RPMI7951 (cell line): ENCODE results near the gene CCDC102B. TPM values are rescaled to one million over a fixed set of nuclear protein-coding genes. Genes with fewer than 3 reads are reported as not detected.
A peak's percentile ranks its signal among the peaks of the same experiment; 100 is the strongest.
"Not testable (repeated sequence)": the region's sequence is repeated elsewhere in the genome, so short reads cannot be mapped to it uniquely, and the experiment has no call there.

Experiments
- DNase-seq: peaks from one replicate; pipeline ENCODE4 v3.0.0-alpha.2; 2012; ENCODE audit warnings: low read depth
- total RNA-seq: library from RNA; depleted of rRNA; stranded (reverse); fragments of >200 nt; shearing (Covaris generic); gene quantifications from 2 replicates; pipeline ENCODE4 v1.2.3, GENCODE V29; 2014

CCDC102B gene
- total RNA-seq, 1 experiment from 2014 or later = 10.1 TPM

DNA sequence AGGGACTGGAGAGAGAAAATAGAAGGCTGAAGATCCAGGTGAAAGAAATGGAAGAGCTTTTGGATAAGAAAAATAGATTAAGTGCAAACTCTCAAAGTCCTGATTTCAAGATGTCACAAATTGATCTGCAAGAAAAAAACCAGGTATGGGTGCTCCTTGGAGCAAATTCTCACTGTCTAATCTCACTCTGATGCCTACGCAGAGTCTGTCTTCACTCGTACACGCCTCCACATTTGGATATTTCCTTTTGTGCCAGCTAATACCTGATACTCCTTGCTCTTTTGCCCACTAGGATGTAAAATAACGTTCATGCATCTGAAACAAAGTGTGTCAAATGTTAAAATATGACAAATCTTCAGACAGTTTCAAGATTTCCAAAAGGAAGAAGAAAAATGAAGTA, 99.4 kb downstream of the CCDC102B start:
- no peak for DNase-seq

DNA sequence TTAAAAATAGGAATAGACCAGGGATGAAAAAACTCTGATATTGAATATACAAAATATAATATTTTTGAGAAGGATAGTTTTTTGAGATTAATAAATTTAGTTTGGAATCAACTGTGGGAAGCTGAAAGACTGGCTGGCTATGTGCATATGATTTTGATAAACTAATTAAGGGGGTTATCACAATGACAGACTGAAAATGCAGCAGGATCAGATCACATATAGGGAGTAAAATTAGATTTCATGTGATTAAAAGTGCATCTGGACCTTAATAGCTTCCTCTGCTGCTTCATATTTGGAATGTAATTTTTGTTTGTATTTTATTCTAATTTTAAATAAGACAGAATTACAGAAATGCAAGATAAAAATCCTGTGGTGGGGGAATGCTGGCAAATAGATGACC, 111.7 kb downstream of the CCDC102B start:
- DNase-seq = no peak

DNA sequence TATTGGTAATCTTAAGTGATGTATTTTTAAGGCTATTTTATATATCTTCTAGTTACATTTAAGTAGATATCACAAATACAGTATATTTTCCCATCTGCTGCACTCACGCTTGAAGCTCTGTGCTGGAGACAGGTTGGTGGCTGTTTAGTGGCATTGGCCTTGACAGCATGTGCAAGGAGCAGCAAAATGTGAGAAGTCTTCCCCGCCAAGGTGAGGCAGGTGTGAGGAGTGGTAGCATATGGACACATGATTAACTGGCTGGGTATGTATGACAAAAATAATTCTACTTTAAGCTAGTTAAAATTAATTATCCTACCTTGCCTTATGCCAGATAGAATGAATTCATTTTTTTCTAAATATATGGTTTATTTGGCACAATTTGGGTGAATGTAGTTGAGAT, 117.2 kb downstream of the CCDC102B start:
- no peak for DNase-seq

DNA sequence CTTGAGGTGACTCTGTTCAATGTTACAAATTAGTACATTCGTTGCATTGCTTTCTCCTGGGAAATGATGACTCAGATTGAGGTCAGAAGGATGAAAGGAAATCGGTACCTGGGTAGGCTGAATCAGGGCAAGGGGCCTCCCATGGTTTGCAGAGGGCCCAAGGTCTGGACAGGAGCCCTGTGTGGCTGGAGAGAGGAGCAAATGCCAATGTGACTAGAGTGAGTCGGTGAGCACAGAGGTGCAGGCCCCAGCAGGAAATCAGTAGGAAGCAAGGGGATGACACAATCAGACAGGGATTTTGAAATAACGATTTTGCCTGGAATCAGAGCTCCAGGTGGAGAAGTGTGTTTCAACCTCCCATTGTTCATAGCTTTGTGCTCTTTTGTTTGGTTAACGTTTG, 118.9 kb downstream of the CCDC102B start:
- peak; percentile 19 for DNase-seq

DNA sequence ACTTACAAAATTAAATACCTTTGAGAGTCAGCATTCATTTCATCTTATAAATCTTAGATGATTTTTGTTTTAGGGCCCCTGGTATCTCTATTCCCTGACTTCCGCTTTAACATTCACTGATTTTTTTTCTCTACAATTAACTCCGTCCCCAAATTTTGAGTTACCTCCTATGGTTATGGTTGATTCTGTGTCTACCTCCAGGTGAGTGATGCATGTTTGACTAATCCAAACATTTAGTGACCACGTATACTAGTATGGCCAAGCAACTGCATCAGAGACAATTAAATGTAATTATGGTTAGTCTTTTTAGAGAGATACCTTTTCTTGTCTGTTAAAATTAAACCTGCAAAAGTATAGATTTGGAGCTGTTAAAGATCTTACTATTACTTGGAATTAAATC, 120.3 kb downstream of the CCDC102B start:
- DNase-seq = no peak

DNA sequence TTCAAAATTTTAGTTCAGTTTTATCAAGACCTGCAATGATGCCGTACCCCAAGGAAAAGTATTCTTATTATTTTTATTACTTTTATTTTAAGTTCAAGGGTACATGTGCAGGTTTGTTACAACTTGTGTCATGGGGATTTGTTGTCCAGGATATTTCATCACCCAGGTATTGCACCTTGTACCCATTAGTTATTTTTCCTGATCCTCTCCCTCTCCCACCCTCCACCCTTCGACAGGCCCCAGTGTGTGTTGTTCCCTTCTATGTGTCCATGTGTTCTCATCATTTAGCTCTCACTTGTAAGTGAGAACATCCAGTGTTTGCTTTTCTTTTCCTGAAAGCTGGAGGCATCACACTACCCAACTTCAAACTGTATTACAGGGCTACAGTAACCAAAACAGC, 122.0 kb downstream of the CCDC102B start:
- no peak for DNase-seq

DNA sequence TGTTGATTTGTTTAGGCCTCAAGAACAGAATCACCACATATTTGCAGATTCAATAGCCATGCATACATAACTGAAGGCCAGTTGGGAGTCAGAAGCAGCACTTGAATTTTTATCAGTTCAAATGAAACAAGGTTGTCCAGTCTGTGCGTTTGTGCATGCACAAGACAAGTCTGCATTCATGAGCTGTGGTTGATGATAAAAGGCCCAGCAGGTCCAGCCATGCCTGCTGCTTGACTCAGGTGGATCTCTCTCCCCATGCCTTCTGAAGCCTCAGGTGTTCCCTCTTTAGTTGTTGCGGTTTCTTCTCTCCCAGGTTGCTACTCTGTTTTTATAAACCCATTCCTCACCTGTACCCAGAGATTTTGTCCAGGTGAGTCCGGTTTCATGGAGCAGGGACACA, 124.5 kb downstream of the CCDC102B start:
- DNase-seq = no peak

DNA sequence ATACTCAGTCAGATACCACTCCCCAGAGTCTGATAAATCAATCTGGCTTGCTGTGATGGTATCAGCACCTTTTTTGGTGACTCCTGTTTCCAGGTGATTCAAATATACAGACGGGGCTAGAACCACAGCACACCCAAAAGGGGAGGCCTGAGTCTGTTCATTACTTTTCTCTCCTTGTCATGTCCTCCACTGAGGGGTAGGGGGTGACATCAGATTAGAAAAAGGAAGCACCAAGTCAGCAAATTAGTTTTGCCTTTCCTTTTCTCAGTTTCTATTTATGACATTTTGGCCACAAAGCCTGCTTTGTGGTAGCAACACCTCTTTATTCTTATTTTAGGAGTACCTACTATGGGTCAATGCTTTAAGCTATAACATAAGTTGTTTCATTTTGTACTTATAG, 127.4 kb downstream of the CCDC102B start:
- DNase-seq = no peak

DNA sequence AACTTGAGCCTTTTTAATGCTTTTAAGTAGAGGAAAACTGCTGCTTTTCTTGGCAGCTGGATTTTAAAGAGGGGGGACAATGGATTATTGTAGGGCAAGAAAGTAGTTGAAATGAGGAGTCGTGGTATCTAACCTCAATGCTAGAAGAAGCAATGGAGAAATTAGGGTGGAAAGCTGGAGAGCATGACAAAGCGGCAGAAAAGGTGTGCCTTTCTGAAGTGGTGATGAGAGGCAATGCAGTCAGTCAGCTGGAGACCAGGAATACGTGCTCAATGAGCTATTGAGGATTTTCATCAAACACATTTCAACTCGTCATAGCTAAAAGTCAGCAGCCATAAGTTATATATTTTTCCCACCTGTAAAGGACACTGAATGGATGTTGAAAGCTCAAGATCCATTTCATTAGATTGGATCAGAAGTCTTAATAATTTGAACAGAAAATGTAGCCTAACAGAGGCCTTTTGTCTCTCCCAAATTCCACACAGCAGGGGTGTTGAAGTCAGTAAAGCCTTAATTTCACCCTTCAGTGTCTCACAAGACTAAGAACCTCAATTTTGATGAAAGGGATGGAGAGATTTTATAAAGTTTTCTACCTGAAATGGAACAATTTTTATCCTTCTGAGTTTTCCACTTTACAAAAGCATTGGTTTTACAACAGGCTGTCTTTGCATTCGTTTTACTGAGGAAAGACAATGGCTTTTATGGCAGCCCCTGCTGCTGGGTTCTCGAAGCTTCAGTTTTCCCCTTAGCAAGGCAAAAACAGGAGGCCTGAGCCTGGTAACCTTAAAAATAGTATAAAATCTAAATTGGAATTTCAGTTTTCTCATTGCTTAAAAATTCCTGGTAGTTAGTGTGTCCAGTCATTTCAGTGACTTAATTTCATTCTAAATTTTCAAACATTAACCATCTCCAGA, 131.1 kb downstream of the CCDC102B start:
- no peak for DNase-seq

DNA sequence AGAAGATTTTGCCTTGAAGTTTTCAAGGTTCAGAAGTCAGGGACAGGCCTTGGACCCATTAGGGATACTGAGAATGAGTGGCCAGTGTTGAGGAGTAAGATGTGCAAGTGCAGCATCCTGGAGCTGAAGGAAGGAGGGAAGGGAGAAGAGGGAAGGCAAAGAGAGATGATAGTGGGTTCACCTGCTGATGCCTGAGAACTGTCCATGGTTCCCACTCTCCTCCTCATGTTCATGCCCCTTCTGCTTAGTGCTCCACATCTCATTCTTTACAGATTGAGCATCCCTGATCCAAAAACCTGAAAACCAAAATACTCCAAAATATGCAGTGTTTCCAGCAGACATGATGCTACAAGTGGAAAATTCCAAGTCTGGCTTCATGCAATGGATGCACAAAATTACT, 137.8 kb downstream of the CCDC102B start:
- DNase-seq = no peak

DNA sequence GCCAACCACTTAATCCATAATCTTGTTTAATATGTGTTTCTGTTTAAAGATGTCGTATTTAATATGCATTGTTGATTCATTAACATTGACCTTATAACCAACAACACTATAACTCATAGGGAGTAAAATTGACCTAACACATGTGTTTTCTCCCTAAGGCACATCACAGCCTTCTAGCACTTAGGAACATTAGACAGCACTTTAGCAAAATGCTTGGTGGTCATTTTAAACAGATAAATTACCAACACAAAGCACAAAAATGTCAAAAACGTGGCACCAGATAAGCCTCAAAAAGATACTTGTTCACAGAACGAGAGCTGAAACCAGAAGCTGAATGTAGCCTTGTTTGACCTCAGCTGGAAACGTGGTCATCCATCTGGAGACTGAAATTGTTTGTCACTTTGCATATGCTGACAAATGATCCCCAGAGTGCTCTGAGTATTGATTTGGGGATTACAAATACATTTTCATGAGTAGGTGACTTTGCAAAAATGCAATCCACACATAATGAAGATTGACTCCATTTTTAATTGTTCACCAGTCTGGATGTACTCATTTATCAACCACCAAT, 139.2 kb downstream of the CCDC102B start:
- no peak for DNase-seq

DNA sequence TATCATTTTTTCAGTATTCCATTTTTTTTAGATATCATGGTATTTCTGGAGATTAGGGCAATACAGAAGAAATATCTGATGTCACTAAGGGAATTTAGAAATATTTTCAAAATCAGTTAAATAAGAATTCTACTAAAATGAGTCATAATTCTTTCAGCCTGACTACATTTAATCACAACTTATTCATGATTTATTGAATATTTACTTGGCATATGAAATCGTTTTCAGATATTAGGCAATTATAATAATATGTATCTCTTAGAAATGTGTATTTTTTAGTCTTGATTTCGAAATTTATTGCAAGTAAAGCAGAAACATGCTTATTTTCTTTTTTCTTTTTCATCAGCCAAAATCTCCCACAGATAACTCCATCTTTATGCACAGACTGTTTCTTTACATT, 142.2 kb downstream of the CCDC102B start:
- no peak for DNase-seq

DNA sequence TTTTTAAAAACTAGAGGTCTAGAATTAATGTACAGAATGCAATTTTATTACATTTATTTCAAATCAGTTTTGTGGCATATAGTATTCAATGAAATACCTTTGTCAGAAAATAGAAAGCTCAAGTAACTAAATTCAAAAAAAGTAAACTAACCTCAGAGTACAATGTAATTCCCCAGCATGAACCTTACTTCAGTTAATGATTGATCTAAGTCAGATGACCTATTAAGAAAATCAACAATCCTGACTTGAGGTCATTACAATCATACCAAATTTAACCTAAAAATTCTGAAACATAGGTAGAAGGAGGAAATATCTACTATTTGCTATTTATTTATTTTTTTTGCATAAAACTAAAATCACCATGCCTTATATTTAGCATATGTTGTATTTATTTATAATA, 142.9 kb downstream of the CCDC102B start:
- DNase-seq = no peak

DNA sequence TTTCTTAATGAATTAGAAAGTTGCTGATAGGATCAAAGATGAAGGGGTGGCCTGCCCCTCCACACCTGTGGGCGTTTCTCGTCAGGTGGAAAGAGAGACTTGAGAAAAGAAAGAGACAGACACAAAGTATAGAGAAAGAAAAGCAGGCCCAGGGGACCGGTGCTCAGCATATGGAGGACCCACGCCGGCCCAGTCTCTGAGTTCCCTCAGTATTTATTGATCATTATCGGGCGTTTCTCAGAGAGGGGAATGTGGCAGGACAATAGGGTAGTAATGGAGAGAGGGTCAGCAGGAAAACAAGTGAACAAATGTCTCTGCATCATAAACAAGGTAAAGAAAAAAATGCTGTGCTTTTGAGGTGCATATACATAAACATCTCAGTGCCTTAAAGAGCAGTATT, 144.3 kb downstream of the CCDC102B start:
- DNase-seq = no peak

DNA sequence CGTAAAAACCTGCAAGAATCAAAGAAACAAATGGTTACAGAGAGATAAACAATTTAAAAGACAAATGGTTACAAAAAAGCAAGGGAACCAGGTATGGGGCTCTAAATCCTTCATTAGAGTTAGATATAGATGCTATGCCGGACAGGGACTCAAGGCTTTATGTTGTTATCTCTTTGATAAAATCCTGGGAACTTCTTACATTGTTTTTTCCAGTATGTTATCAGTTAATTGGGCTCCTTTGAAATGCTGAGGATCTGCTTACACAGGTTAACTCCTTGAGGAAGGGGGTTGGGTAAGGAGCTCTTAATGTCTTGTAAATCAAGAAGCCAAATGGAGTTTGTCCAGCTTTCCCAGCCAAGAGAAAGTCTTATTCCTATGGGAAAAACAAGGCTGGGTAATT, 146.0 kb downstream of the CCDC102B start:
- DNase-seq = not testable (repeated sequence)

DNA sequence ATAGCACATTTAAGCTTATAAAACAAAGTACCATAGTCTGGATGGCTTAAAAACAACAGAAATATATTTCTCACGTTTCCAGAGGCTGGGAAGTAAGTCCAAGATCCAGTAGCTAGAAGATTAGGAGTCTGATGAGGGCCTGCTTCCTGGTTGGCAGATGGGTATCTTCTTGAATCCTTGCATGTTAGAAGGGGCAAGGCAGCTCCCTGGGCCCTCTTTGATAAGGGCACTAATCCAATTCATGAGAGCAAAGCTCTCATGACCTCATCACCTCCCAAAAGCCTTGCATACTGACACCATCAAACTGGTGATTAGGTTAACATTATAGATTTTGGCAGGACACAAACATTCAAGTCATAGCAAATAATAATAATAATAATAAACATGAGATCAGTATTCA, 146.4 kb downstream of the CCDC102B start:
- DNase-seq = no peak

DNA sequence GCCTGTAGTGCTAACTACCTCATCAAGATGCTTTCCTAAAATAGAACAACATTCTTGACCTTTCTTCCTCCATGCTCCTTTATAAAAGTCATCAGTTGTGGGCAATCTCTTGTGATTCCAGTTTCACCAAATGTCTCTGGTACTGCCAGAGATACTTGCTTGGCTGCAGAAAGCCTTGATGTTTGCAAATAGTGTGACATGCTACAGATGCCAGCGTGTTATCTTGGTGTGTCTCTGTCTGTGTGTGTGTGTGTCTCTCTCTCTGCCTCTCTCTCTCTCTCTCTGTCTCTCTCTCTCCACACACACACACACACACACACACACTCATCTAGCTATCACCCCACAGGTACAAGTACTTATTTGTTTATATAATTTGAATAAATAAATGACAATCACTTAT, 146.9 kb downstream of the CCDC102B start:
- no peak for DNase-seq

DNA sequence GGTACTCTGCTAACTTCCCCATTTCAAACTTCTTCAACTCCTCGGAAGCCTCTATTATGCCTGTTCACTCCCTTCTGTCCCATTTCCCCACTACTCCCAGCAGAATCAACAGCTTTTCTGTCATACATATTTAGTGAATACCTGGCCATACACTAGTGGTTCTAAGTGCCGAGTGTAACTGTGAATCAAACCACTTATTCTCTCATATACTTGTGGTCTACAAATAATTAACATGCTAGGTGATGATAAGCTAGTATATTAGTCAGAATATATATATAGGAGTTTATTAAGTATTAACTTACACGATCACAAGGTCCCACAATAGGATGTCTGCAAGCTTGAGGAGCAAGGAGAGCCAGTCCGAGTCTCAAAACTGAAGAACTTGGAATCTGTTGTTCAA, 150.7 kb downstream of the CCDC102B start:
- no peak for DNase-seq

DNA sequence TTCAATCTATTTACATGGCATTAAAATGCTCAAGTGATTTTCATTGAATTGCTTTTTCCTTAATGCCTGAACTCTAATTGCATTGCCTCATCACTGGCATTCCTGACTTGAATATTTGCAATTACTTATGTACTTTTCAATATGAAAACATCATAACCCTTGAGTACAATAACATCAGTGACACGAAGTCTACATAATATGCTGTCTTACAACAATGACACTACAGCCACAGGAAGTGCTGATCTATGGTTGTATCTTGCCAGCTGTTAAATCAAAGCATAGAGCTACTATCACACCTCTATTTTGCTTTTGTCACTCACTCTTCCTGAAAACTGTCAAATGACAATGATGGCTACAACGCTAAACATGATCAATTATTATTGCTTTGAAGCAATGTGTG, 156.9 kb downstream of the CCDC102B start:
- no peak for DNase-seq

DNA sequence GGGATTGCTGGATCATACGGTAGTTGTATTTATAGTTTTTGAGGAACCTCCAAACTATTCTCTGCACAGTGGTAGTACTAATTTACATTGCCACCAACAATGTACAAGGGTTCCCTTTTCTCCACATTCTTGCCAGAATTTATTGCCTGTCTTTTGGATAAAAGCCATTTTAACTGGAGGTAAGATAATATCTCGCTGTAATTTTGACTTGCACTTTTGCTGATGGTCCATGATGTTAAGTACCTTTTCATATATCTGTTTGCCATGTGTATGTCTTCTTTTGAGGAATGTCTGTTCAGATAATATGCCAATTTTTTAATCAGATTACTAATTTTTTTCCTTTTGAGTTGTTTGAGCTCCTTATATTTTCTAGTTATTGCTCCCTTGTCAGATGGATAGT, 158.8 kb downstream of the CCDC102B start:
- DNase-seq = no peak

DNA sequence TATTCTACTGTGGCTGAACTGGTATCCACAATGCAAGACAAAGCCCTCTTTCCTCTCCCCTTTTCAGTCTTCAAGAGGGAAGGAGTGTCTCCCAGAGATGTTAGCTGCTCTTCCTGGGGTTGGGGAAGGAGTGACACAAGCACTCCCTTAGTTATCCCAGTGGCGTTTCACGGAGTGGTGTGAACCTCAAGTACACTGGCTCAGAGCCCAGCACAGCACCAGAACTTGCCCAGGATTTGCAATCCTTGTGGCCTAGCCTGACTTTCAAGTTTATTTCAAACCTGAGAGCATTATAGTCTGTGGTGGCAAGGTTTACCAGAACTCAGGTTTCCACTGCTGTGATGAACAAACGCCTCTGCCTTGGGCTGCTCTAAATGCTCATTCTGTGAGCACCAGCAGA, 162.5 kb downstream of the CCDC102B start:
- DNase-seq = no peak

DNA sequence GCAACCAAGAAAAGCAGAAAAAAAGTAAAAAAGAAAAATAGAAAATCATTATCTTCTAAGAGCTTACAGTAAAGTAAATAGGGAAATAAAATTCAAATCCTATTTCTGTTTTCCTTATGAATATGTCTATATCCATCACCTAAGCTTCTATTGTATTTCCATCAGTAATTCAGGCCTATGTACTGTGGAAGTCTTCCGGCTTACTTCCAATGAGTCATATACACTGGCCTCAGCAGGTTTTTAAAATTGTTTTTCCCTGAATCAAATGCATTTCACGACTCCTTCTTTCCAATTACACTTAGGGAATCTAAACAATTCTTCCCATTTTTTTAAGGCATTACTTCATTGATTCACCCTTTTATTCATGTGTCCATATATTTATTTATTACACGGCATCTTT, 164.7 kb downstream of the CCDC102B start:
- no peak for DNase-seq

DNA sequence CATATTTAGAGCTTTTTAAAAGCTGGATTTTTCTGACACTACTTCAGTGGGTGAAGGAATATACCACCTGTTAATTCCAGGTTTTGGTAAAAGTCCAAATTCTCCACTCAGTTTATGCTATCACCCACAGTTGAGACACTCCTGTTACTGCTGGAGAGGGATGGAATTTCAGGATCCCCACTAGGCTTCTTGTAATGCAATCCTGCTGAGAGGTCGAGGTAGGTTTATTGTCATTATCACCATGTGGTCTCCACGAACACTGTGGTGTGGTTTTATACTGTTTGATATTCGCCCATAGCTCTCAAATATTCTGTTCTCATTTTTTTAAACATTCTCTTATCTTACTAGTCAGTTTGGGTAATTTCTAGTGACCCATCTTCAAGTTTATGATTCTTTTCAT, 167.9 kb downstream of the CCDC102B start:
- DNase-seq = no peak

DNA sequence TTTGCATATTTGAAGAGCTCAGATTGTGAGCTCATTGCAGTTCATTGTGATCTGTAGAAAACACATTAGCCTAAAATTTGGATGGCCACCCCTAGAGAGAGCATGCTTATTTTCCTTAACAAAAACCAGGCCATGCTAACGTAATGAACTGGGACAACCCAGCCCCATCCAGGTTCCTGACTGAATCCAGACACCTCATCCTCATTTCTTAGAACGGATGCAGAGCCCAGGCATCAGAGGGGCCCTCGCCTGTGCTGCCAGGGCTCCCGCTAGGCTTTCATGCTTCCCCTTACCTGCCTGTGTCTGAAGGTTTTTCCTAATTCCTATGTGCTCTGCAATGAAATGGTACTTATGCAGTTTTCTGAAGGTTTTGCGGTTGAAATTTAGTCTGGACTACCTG, 171.1 kb downstream of the CCDC102B start:
- no peak for DNase-seq
